Fibroblast of peridontal ligament (primary cell): ENCODE results near the gene BAIAP3.

Source experiments
- DNase-seq: peaks from one replicate; pipeline ENCODE4 v3.0.0-alpha.2; 2010; ENCODE audit errors: extremely low read depth

Gene BAIAP3

GRCh38 chr16:1299868-1300203 is 33.6 kb upstream of the BAIAP3 start:
- DNase-seq, result no peak

GRCh38 chr16:1300664-1301476 is 32.6 kb upstream of the BAIAP3 start:
- DNase-seq, result peak; percentile 5

GRCh38 chr16:1301562-1301961 is 31.9 kb upstream of the BAIAP3 start:
- no peak for DNase-seq

GRCh38 chr16:1305823-1306222 is 27.6 kb upstream of the BAIAP3 start:
- no peak for DNase-seq

- DNase-seq, result no peak
These were observed 27.1 kb upstream of the BAIAP3 start for GRCh38 chr16:1306334-1306733.

GRCh38 chr16:1308036-1308976 is 25.1 kb upstream of the BAIAP3 start:
- peak; percentile 4 for DNase-seq

- peak; percentile 98 for DNase-seq
These were observed 24.2 kb upstream of the BAIAP3 start, which contains the start of gene UBE2I for GRCh38 chr16:1308977-1309885. TSS of gene UBE2I (plus strand) at chr16:1309636. CDS start at chr16:1314031, 4,395 bp downstream.

- DNase-seq, result peak; percentile 64
These were observed 23.3 kb upstream of the BAIAP3 start for GRCh38 chr16:1309888-1310831.

- no peak for DNase-seq
These were observed 22.6 kb upstream of the BAIAP3 start for GRCh38 chr16:1310832-1311200.

GRCh38 chr16:1311212-1311737 is 22.2 kb upstream of the BAIAP3 start:
- peak; percentile 4 for DNase-seq

GRCh38 chr16:1311738-1312466 is 21.5 kb upstream of the BAIAP3 start:
- peak; percentile 20 for DNase-seq

- DNase-seq, result no peak
These were observed 21.0 kb upstream of the BAIAP3 start for GRCh38 chr16:1312467-1312816.

GRCh38 chr16:1312903-1313302 is 20.5 kb upstream of the BAIAP3 start:
- no peak for DNase-seq

- no peak for DNase-seq
These were observed 19.6 kb upstream of the BAIAP3 start for GRCh38 chr16:1313721-1314369.

GRCh38 chr16:1314399-1315068 is 18.9 kb upstream of the BAIAP3 start:
- no peak for DNase-seq

GRCh38 chr16:1315081-1316032 is 18.1 kb upstream of the BAIAP3 start:
- no peak for DNase-seq

- DNase-seq, result no peak
These were observed 17.4 kb upstream of the BAIAP3 start for GRCh38 chr16:1316033-1316405.
